DOHH2 (cell line): ENCODE results near the gene ARL14.

ENCODE experiments used
- H3F3A ChIP-seq: fragments of 200-600 bp; sonication (generic), shearing (Covaris generic); 2 replicates; pipeline ENCODE4 v1.6.0; 2016; ENCODE audit warnings: antibody characterized with exemption, mild to moderate bottlenecking; ENCODE audit not compliant: control insufficient read depth, insufficient read depth
- H3K27ac ChIP-seq: fragments of 200-600 bp; sonication (generic); 2 replicates; pipeline ENCODE4 v1.5.1; 2014; ENCODE audit warnings: low read depth, mild to moderate bottlenecking, low read length, moderate library complexity
- H3K27me3 ChIP-seq: fragments of 200-600 bp; sonication (generic); 2 replicates; pipeline ENCODE4 v1.6.1; 2014; ENCODE audit warnings: mild to moderate bottlenecking, low read length, mixed read lengths; ENCODE audit not compliant: control insufficient read depth
- H3K36me3 ChIP-seq: fragments of 200-600 bp; sonication (generic); 2 replicates; pipeline ENCODE4 v1.6.1; 2014; ENCODE audit warnings: mild to moderate bottlenecking, low read length, moderate library complexity, mixed read lengths; ENCODE audit not compliant: control insufficient read depth
- H3K4me1 ChIP-seq: fragments of 200-600 bp; sonication (generic); 2 replicates; pipeline ENCODE4 v1.6.1; 2014; ENCODE audit warnings: mild to moderate bottlenecking, low read length, mixed read lengths; ENCODE audit not compliant: control insufficient read depth
- H3K4me2 ChIP-seq: fragments of 200-600 bp; sonication (generic); 2 replicates; pipeline ENCODE4 v1.6.0; 2014; ENCODE audit warnings: mild to moderate bottlenecking, low read length, moderate library complexity
- H3K4me3 ChIP-seq: fragments of 200-600 bp; sonication (generic); 2 replicates; pipeline ENCODE4 v1.5.1; 2014; ENCODE audit warnings: mild to moderate bottlenecking, low read length, mixed read lengths
- H3K79me2 ChIP-seq: fragments of 200-600 bp; sonication (generic); 2 replicates; pipeline ENCODE4 v1.6.1; 2014; ENCODE audit warnings: mild to moderate bottlenecking, low read length, mixed read lengths; ENCODE audit not compliant: control insufficient read depth
- H3K9me2 ChIP-seq: fragments of 200-600 bp; sonication (generic); replicated peaks from 2 replicates; pipeline ENCODE4 v1.6.1; 2014; ENCODE audit warnings: mild to moderate bottlenecking, low read length, mixed read lengths; ENCODE audit not compliant: control insufficient read depth
- H3K9me3 ChIP-seq: fragments of 200-600 bp; sonication (generic); 2 replicates; pipeline ENCODE4 v1.6.1; 2014; ENCODE audit warnings: antibody characterized with exemption, low read length, mixed read lengths; ENCODE audit not compliant: control insufficient read depth, insufficient read depth
- H4K20me1 ChIP-seq: fragments of 200-600 bp; sonication (generic); 2 replicates; pipeline ENCODE4 v1.6.0; 2014; ENCODE audit warnings: low read depth, mild to moderate bottlenecking, antibody characterized with exemption, low read length, moderate library complexity; ENCODE audit not compliant: control insufficient read depth, insufficient read depth
- CTCF ChIP-seq: fragments of 200-600 bp; sonication (generic); IDR thresholded peaks from one replicate; pipeline ENCODE4 v1.5.1; 2014; ENCODE audit warnings: antibody characterized with exemption, mild to moderate bottlenecking, low read depth, low read length; ENCODE audit not compliant: poor library complexity, severe bottlenecking
- EZH2phosphoT487 ChIP-seq: fragments of 200-600 bp; sonication (generic); IDR thresholded peaks from 2 replicates; pipeline ENCODE4 v1.6.1; 2017; ENCODE audit warnings: borderline replicate concordance, mild to moderate bottlenecking, antibody characterized with exemption, low read length, moderate library complexity, mixed read lengths

The ARL14 gene

GRCh38 chr3:160665784-160666526 is 11.0 kb upstream of the ARL14 start:
- no peak for TF ChIP-seq EZH2phosphoT487
- TF ChIP-seq CTCF = no peak
- Histone ChIP-seq H3K4me1 (peaks cover 9% of the 10 kb centered on the region), H3K36me3 (no peaks in the 10 kb centered on the region), H3K4me3 (no peak overlapping the region), H3K9me2 (no peaks in the 10 kb centered on the region), H4K20me1 (no peaks in the 10 kb centered on the region), H3K27ac (no peak overlapping the region), H3F3A (no peaks in the 10 kb centered on the region), H3K4me2 (peak overlapping the region; percentile 11; the same call in 1 of the 2 replicates), H3K27me3 (no peaks in the 10 kb centered on the region), H3K79me2 (no peaks in the 10 kb centered on the region), H3K9me3 (no peaks in the 10 kb centered on the region)

- Histone ChIP-seq H3K9me3 (no peaks in the 10 kb centered on the region), H3K36me3 (no peaks in the 10 kb centered on the region), H4K20me1 (no peaks in the 10 kb centered on the region), H3K27me3 (0 out of 2 replicates have a peak, but pooled peaks cover 3% of the 10 kb centered on the region), H3K4me1 (peaks cover 9% of the 10 kb centered on the region), H3K27ac (no peak overlapping the region), H3K9me2 (no peaks in the 10 kb centered on the region), H3K4me2 (no peak overlapping the region), H3F3A (no peaks in the 10 kb centered on the region), H3K79me2 (no peaks in the 10 kb centered on the region), H3K4me3 (no peak overlapping the region)
- TF ChIP-seq EZH2phosphoT487 (no peak), CTCF (no peak)
Observed at GRCh38 chr3:160667452-160667851, 9.5 kb upstream of the ARL14 start.

- Histone ChIP-seq H3K27me3 (0 out of 2 replicates have a peak, but pooled peaks cover 3% of the 10 kb centered on the region), H3K4me1 (peaks cover 9% of the 10 kb centered on the region), H3K36me3 (no peaks in the 10 kb centered on the region), H3K79me2 (no peaks in the 10 kb centered on the region), H3K27ac (no peak overlapping the region), H4K20me1 (no peaks in the 10 kb centered on the region), H3K4me3 (no peak overlapping the region), H3K9me2 (no peaks in the 10 kb centered on the region), H3K4me2 (no peak overlapping the region), H3K9me3 (no peaks in the 10 kb centered on the region), H3F3A (no peaks in the 10 kb centered on the region)
- TF ChIP-seq CTCF (no peak), EZH2phosphoT487 (no peak)
Observed at GRCh38 chr3:160668454-160668853, 8.5 kb upstream of the ARL14 start.
